Measurements from ENCODE around the gene RAD18. TPM values are rescaled to one million over a fixed set of nuclear protein-coding genes. Genes with fewer than 3 reads are reported as not detected.

Gene RAD18
- total and polyA plus RNA-seq, 11 donors: 0.76 to 6.1 (median 2.5) TPM

- Histone ChIP-seq H3K9me3 (peaks cover 0 to 8% (median 0%) of the 10 kb centered on the region in 12 donors), H3K27ac (no peak overlapping the region), H3K36me3 (peaks cover 0 to 15% (median 0%) of the 10 kb centered on the region in 9 donors), H3K4me3 (no peak overlapping the region), H3K27me3 (no peaks in the 10 kb centered on the region), H3K4me1 (no peaks in the 10 kb centered on the region)
- no peak for ATAC-seq
- WGBS, 4 donors: 71 to 84% (median 78%) methylated on average over 4 of the region's 4 CpGs
- intact Hi-C loops (cut with DNase I): no loop called here
- no peak for DNase-seq
- no peak for TF ChIP-seq CTCF (IDR thresholded peaks at IDR 0.05)
- no peak for TF ChIP-seq POLR2A (IDR thresholded peaks at IDR 0.05)
Measured at GRCh38 chr3:8886546-8886945, 76.7 kb downstream of the RAD18 start.

GRCh38 chr3:8885536-8886316 lies 77.5 kb downstream of the RAD18 start:
- peaks cover 0 to 15% (median 0%) of the 10 kb centered on the region in 9 donors for H3K36me3 ChIP-seq
- no peak for ATAC-seq
- intact Hi-C loops (cut with DNase I): no loop called here

GRCh38 chr3:8884630-8885290 lies 78.5 kb downstream of the RAD18 start:
- Histone ChIP-seq H3K27me3 (no peaks in the 10 kb centered on the region), H3K27ac (no peak overlapping the region), H3K4me1 (no peaks in the 10 kb centered on the region), H3K9me3 (peaks cover 0 to 8% (median 0%) of the 10 kb centered on the region in 12 donors), H3K36me3 (peaks cover 0 to 12% (median 0%) of the 10 kb centered on the region in 9 donors), H3K4me3 (no peak overlapping the region)
- DNase-seq (no peak), ATAC-seq (no peak)
- intact Hi-C loops (cut with DNase I): no loop called here
- TF ChIP-seq CTCF (IDR thresholded peaks at IDR 0.05): no peak
- no peak for TF ChIP-seq POLR2A (IDR thresholded peaks at IDR 0.05)
- WGBS, 4 donors: 80 to 90% (median 85%) methylated on average over 1 of the region's 1 CpG

More at GRCh38 chr3:8885536-8886316, 77.5 kb downstream of the RAD18 start:
- Histone ChIP-seq H3K27ac (no peak overlapping the region), H3K4me3 (no peak overlapping the region), H3K9me3 (peaks cover 0 to 8% (median 0%) of the 10 kb centered on the region in 12 donors), H3K4me1 (no peaks in the 10 kb centered on the region), H3K27me3 (no peaks in the 10 kb centered on the region)
- TF ChIP-seq POLR2A (IDR thresholded peaks at IDR 0.05) (no peak), CTCF (IDR thresholded peaks at IDR 0.05) (no peak)
- DNase-seq: no peak

- 96 to 99% (median 98%) methylated on average over 3 of the region's 3 CpGs for WGBS, 4 donors
Measured at GRCh38 chr3:8882642-8883041, 80.6 kb downstream of the RAD18 start.

More at GRCh38 chr3:8882642-8883041, 80.6 kb downstream of the RAD18 start:
- Histone ChIP-seq H3K9me3 (peaks cover 0 to 8% (median 0%) of the 10 kb centered on the region in 12 donors), H3K4me3 (no peak overlapping the region), H3K4me1 (no peaks in the 10 kb centered on the region), H3K36me3 (peaks cover 0 to 18% (median 0%) of the 10 kb centered on the region in 9 donors), H3K27ac (no peak overlapping the region), H3K27me3 (no peaks in the 10 kb centered on the region)
- intact Hi-C loops (cut with DNase I): no loop called here
- no peak for ATAC-seq
- no peak for TF ChIP-seq CTCF (IDR thresholded peaks at IDR 0.05)
- no peak for TF ChIP-seq POLR2A (IDR thresholded peaks at IDR 0.05)
- no peak for DNase-seq
